T-helper 9 cell (primary cell): Measurements from ENCODE around the gene PCDHGC3.

Experiments
- DNase-seq: peaks from one replicate; pipeline ENCODE4 v3.0.0-alpha.2; 2020

PCDHGC3 gene

DNA sequence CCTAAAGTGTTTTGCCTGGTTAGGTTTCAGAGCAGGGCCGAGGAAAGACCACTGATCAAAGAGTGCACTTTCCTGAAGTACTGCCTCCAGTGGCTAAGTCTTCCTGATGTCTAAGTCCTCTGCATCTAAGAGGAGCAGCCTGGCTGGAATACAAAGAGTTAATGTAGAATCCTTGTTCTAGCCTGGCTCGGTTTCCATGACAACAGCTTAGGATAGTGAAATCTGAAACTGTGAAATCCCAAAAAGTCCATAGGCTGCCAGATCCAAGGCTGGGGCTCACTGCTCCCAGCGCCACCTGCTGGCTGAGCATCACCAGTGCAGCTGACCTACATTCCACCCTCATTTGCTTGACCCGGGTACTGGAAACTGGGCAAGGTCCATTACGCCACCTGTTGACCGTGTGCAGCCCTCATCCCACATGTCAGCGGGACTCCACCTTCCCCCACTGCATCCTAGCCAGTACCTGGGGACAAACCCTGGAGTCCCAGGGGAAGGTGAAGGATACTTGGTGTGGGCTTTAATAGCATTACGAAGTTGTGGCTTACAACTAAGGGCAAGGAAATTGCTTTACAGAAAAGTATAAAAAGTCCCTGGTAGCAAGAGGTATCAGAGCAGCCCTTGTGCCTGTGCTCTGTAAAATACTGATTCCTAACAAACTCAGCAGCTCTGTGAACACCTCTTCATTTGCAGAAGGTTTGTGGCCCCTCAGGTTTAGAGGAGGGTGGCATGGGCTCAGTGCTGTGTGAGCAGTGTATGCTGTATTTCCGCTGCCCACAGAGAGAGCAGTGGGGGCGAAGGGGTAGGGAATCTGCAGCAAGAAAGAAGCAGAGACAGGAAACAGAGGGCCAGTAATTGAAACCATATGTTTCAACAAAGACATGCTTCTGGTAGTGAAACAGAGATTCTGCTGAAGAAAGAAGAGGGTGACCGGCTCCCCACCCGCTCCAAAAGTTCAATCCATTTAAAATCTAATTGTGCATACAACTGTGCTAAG is 49.1 kb downstream of the PCDHGC3 start:
- peak; percentile 48 for DNase-seq

DNA sequence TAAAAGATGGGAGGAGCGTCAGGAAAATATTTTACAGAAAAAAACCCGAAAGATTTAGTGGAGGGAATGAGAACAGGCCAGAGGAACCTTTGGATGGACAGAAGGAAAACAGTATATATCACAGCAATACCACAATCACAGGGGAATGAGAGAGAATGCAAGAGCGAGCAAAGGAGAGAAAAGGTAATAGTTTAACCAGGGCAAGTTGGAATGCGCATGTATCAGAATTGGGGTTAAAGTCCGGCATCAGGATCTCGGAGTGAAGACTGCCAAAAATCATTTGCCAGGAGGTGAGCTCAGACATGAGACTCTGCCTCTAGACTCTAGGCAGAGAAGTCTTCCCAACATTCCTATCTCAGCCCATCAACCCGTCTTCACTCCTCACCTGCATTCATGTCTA is 49.9 kb downstream of the PCDHGC3 start:
- DNase-seq: no peak

DNA sequence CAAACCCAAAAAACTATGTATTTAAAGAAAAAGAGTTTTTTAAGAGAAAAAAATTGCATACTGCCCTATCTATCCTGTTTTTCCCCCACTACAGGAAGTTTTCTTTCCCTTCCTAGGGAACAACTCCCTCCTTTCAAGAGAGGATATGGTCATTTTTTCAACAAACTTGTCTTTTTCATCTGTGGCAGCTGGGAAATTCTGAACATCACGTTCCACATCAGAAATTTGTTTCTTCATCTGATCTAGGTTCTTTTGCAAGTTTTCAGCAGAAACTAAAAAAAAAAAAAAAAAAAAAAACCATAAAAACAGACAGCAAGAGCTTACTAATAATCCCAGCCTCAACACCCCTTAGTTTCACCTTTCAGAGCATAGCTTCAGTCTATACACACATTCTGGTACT is 51.7 kb downstream of the PCDHGC3 start:
- DNase-seq: no peak
